ENCODE data around the gene DRD1.
A peak's percentile ranks its signal among the peaks of the same experiment; 100 is the strongest.

Gene DRD1

DNA sequence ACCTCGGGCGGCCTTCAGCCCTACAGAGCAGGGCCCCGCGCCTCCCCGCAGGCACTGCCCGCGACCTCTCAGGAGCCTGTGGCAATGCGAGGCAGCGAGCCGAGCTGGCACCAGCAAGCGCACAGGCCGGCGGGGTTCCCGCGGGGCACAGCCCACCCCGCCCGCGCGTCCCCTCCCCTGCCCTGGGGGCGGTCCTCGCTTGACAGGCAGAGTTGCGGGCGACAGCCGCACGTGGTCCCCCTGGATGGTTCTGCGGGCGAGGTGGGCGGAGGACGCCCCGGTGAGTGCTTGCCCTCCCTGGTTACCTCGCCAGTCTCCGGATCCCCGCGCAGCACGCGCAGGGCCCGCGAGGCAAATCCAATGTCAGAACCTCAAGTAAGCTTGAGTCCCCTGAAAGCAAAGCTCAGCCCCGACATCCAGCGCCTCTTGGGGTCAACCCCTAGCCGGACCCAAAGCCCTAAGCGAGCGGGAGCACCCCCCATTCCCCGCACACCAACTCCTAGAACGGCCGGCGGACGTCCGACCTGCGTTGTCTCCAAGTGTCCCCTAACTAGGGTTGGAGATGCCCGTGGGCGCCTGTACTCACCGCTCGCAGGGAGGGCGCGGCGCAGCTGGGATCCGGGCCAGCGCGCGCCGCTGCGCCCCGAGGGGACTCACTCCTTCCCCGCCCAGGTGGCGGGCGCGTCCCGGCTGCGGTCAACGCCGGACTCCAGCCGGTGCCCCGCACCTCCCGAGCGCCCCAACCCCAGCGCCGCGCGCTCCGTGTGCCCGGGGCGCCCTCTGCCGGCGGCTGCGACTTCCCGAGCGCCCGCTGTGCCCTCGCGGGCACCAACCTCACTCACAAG lies at the start of gene DRD1:
TSS of gene DRD1 (minus strand) at position 123 of the 845 bp plus-strand sequence. CDS start 1,083 bp downstream, outside the sequence.
- peak in 1 of 2 donors; percentile 49 for DNase-seq (ENCODE audit: low read depth in 2 of 2)

DNA sequence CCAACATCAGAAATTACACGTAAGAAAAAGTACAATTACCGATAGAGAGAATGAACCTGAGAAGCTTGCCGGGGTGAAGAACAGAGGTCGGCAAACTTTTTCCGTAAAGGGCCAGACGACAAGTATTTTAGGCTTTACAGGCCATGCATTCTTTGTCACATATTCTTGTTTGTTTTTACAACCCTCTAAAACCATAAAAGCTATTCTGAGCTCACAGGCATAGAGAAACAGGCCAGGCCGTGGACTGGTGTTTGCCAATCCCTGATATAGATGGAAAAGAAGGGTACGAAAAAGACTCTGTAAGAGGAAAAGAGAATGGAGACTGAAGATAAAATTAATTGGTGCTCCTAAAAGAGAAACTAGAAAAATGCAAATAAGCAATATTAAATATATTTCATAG lies 49.7 kb upstream of the DRD1 start:
- no peak for DNase-seq (ENCODE audit: low read depth in 2 of 2)

DNA sequence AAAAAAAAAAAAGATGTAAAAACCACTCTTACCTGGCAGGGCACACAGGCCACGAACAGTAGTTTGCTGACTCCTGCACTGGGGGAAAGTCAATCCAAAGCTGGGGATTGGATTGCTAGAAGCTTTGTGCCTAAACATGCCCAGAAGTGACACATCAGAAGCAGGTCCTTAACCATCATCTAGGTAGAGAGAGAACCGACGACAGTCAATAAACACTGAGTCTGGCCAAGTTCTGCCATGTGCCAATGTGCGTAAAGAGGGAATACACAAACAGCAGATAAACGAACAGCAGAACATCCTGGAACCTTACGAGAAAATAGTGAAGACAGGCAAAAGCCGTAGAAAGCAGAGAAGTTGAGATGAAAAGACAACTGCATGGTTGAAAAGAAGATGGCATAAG lies 49.3 kb upstream of the DRD1 start:
- no peak for DNase-seq (ENCODE audit: low read depth in 2 of 2)

DNA sequence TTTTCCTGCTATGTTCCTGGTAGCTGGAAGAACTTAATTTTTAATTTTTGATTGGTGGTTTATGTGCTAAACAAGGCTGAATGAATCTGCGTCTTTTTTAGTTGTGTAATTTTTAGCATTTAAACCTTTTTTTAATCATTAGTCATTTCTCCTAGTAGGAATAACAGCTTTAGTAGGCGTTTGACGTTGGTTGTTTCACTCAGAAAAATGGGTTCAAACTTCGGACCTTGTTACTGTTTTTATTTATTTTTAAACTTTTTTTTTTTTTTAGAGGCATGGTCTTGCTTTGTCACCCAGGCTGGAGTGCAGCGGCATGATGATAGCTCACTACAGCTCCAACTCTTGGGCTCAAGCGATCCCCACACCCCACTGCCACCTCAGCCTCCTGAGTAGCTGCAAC lies 47.2 kb upstream of the DRD1 start:
- DNase-seq (ENCODE audit: low read depth in 2 of 2): no peak

DNA sequence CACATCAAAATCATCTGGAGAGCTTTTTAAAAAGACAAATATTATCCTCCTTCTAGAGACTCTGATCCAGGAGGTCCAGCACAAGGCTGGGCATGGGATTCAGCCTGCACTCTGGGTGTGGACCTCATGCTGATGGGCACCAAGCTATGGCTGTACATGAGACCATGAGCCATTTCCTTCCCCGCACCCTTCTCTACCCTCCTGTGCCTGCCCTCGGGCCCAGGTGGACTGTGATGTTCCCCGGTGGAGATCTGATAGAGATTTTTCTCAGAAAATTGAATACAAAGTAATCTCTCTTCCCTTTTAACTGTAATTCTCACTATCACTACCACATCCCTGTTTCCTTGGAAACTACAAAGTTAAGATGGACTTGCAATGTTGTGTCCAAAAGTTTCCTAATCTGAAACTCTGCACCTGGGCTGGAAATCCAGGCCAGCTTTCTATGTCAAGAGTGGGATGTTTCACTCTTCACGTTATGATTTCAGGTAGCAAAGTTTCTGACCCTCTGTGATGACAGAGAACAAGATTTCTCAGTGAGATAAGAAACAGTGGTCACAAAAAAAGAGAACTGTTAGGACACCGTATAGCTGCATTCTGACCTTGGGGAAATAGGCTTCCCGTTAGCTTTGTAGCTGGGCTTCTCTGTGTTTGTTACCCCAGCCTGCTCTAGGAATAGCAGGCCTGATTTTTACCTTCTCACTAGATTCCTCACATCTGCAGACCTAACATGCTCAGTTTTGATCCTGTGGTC lies 45.9 kb upstream of the DRD1 start:
- no peak for DNase-seq (ENCODE audit: low read depth in 2 of 2)

DNA sequence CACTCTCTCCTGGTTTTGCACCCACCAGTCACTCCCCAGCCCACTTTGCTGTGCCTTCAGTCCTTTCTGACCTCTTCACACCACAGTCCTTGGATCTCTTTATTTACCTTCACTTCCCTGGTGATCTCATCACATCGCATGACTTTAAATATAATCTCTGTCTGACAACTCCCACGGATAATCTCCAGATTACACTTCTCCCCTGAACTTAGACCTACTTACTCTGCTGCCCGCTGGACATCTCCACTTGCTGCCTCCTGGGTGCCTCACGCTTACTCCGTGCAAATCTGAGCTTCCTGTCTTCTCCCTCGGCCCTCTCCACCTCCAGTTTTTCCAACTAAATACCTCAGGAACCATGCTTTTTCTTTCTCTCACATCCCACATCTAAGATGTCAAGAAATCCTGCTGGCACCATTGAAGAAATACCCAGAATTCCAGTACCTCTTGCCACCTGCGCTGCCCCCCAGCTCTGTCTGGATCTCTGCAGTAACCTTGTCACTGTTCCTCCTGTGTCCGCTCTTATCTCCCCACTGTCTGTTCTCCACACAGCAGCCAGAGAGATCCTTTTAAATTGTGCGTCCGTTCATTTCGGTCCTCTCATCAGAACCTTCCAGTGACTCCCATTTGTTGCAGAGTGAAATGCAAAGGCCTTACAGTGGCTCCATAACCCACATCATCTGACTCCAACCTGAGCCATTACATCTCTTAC lies 43.7 kb upstream of the DRD1 start:
- no peak for DNase-seq (ENCODE audit: low read depth in 2 of 2)

DNA sequence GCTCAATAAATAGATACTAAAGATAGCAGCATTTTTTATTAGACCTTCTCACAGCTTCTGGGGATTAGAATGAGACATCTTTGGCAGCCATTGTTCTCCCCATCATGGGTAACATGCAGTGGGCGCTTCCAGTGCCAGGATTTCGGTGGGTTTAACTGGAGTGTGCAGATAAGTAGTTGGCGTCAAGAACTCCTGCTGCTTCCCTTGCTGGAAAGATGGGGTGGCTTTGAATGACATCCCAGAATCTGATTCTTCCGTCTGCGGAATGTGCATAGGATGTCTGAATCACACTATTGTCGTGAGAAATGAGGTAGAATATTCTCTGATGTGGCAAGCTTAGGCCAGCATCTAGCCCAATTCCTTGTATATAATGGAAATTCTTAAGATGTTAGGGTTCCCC lies 41.6 kb upstream of the DRD1 start:
- no peak for DNase-seq (ENCODE audit: low read depth in 2 of 2)

DNA sequence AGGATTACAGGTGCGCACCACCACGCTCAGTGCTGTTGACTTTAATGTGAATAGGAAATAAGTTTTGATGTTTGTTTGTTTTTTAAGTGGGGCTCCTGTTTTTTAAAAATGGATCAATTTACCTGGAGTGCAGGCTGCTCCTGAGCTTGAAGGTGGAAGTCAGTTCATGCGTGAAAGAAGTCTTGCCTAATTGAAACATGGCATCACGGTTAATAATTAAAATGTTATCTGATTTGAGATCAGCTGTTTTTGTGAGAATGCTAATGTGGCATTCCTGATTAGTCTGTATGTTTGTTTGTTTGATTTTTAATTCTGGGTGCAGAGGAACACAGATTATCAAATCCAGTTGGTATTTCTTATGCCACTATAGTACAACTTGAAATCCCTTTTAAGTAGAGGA lies 40.8 kb upstream of the DRD1 start:
- no peak for DNase-seq (ENCODE audit: low read depth in 2 of 2)

DNA sequence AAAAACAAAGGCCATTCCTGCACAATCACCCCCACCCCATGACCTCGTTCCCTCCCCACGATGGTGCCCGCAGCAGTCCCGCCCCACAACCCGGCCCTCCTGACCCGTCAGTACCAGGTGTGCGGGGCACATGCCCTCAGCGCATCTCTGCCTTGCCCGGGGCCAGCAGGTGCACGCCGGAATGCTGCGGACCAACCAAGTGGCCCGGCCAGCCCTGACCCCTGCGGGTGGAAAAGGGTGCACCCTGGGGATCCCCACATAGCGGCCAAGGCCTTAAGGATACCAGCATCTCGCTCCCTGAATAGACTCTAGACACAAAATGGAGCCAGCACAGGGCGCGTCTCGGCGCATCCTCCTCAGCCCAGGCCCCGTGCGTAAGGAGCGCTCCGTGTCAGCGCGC lies 40.3 kb upstream of the DRD1 start:
- no peak for DNase-seq (ENCODE audit: low read depth in 2 of 2)

DNA sequence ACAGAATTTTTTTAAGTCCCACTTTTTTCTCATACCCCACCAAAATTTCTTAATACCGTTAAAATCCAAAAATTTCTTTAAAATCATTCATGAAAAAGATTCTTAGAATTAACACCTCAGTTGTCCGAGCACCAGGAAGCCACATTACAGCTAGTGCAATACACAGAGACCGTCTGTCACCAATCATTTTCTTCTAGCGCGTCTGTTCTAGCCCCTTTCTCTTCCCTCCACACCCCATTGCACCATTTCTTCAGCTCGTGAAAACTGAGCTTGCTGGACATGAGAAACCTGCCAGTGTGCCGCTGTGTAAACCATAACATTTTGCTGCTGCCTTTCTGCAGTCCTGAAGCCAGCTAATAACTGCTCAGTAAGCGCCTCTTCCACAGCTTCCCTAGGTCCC lies 39.4 kb upstream of the DRD1 start:
- no peak for DNase-seq (ENCODE audit: low read depth in 2 of 2)

DNA sequence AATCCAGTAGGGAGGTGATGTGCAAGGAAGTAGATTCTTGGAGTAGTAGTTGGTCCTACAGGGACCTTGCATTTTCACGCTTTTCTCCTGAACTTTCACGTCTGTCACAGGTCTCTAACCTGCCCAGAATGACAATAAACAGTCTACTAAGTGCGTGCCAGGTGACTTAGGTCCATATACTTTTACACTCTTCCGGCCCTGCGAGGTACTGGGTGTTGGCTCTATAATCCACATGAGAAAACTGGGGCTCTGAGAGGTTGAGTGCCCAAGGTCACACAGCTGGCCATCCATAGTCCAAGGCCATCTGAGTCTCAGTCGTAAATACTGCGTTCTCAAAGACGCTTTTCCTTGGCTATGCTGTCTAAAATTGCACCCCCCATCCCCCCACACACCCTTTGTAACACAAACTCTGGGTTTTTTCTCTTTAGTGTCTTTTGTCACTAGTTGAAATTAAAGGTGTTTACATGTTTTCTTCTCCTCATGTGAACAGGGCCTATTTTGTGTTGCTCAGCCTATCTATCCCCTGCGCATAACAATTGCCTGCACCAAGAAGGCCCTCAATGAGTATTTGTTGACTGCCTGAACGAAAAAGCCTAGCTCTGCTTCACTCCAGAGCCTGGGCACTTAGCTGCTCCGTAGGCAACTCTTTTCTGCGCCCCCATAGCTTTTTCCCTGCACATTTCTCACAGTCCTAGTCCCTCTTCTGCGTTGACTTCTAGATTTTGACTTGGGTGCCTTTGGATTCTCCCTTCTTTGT lies 35.3 kb upstream of the DRD1 start:
- DNase-seq (ENCODE audit: low read depth in 2 of 2): no peak

DNA sequence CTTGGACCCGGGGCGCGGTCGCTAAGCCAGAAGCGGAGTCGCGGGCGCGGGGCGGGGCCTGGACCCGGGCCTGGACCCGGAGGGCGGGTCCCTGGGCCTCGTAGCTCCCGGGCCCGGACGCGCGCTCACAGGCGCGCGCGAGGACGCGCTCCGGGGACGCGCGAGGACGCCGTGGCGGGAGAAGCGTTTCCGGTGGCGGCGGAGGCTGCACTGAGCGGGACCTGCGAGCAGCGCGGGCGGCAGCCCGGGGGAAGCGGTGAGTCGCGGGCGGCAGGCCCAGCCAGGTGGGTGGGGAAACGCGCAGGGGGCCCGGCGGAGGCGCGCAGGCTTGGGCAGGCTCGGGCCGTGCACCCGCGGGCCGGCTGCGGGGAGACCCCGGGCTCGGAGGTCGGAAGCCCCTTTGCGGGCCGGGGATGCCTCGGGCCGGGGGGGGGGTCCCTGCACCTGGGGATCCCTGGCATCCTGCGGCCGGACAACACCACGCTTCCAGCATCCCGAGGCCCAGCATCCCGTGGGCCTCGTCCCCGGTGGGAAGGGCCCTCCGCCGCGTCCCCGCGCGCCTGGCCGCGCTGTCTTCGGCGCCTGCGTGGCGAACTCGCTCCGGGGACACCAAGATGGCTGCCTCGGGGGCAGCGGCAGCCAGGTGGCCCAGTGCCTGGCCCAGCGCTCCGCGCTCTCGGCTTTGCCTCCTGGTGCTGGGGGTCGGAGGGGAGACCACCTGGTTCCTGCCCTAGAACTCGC lies 34.6 kb upstream of the DRD1 start, which contains the start of gene SFXN1:
TSS of gene SFXN1 (plus strand) at position 177 of the 741 bp plus-strand sequence. CDS start 13,544 bp downstream, outside the sequence.
- DNase-seq (ENCODE audit: low read depth in 2 of 2): peak; percentile 64 to 82

DNA sequence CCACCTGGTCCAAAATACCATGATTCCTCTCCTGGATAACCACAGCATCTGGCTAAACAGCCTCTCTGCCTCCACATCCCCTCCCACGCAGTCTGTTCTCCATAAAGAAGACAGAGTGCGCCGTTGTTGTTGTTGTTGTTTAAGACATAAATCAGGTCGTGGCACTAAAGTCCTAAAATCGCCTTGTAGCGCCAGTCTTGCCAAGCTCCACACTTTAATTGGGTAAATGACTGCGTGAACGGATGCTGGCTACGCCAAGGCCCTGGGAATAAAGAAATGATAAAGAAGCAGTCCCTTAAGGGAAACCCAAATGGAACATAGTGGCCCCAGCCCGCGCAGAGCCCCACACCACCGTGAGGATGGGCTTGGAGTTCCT lies 34.0 kb upstream of the DRD1 start:
- no peak for DNase-seq (ENCODE audit: low read depth in 2 of 2)

DNA sequence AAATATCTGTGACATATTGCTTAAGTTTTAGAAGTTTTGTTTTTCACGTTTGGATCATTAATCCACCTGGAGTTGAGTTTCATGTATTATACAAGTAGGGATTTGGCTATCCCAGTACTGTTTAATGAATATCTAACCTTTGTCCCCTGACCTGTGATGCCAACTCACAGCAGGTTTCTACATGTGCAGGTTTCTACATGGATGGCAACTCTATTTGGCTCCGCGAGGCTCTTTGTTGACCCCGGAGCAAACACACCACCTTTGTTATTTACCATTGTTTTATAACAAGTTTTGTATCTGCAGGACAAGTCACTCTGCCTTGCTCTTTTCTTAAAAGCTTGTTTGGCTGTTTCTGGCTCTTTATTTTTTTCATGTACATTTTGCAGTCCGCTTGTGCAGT lies 33.5 kb upstream of the DRD1 start:
- no peak for DNase-seq (ENCODE audit: low read depth in 2 of 2)

DNA sequence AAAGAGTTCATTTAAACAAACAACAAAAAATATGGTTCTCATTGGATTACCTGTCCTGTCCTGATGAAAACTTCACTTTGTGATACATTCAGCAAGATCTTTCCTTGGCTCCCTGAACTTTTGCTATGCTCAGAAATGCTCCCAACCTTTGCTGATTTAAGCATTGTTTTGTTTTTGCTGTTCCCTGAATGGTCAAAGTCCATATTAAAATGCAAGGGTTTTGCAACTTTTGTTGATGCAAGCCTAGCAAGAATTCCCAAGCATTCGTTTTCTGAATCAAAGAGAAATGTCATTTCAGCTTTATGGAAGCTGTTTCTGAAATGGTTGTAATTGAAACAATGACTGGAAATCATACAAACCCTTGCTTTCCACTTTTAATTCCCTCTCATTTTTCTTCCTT lies 31.3 kb upstream of the DRD1 start:
- no peak for DNase-seq (ENCODE audit: low read depth in 2 of 2)

DNA sequence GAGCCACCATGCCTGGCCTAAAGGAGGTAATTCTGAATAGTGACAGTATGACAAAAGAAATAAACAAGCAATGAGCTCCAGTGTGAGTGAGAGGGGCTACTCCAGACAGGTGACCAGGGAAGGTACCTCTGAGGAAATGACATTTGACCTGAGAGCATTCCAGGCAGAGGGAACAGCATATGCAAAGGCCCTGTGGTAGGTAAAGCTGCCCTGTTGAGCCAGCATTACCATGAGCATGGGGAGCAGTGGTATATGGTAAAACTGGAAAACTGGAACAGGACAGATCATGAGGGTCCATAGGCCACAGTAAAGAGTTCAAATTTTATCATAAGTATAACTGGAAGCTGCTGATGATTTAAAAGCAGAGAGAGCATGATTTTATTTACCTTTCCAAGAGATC lies 28.4 kb upstream of the DRD1 start:
- no peak for DNase-seq (ENCODE audit: low read depth in 2 of 2)

DNA sequence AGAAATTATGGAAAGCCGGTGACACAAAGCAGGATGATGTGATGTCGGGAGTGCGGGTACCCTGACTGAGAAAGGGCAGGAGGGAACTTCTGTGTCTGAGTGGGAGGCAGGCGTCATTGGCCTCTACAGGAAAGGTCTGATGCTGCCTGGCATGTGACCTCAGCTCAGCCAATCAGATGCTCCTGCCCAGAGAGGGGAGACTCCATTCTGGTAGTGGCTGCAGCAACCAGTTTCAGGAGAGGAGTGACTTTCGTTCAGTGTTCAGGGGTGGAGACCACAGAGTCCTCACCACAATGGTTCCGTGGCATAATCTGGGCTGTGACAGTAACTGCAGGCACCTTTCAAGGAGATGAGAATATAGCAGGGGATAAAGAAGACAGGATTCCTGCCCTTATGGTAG lies 27.6 kb upstream of the DRD1 start:
- DNase-seq (ENCODE audit: low read depth in 2 of 2): peak; percentile 22 to 30

DNA sequence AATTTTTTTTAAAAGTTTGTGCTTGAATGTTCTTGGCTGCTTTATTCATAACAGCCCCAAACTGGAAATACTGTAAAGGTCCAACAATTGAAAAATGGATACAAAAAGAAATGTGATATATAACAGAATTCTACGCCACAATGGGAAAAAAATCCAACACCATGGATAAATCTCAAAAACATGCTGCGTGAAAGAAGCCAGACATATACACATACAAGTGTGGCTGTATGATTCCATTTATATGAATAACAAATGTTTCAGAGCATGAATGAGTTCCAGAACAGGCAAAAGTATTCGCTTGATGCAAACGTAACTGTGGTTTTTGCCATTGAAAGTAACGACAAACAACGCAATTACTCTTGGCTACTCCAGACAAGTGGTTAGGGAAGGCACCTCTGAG lies 27.2 kb upstream of the DRD1 start:
- no peak for DNase-seq (ENCODE audit: low read depth in 2 of 2)

DNA sequence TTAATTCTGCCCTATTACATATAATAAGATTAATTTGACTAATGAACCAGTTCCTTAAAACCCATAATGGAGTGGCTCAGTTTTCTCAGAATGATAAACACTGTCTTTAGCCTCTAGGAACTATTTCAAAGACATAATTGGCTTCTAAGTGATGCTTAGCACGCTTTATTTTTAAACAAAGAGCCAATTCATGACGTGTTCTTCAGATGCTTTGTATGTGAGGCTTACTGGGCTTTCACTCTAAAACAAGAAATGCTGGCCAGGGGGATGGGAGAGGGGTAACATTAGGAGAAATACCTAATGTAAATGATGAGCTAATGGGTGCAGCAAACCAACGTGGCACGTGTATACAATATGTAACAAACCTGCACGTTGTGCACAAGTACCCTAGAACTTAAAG lies 26.8 kb upstream of the DRD1 start:
- no peak for DNase-seq (ENCODE audit: low read depth in 2 of 2)

DNA sequence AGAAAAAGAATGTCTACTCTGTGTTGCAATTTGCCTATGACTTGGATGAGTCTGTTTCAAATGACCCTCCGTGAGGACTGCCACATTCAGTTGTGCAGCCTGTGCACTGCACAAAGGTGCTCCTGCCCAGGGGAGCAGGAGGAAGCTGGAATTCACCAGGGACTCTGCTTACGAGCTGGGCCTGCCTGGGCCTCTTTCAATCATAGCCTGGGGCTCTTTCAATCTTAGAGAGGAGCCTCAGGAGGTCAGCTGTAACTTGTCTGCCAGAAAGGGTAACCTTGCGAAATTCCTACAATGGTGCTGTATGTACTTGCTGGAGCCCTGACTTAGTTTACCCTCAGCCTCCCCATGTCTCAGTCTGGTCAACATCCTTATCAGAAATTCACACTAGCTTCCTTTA lies 25.9 kb upstream of the DRD1 start:
- no peak for DNase-seq (ENCODE audit: low read depth in 2 of 2)

DNA sequence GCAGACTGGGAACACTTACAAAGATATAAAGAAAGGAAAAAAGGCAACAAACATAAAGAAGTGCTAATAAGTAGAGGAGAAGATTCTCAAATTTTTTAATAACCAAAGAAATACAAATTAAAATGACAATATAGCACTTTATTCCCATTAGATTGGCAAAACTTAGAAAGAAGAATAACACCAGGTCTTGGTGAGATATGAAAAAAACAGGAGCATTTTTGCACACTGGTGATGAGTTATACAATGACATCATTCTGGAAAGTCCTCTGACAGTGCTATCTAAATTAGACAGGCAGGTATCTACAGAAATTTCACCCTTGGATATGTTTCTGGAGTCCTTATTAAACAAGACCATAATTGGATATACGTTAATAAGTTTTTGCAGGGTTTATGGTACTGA lies 24.9 kb upstream of the DRD1 start:
- DNase-seq (ENCODE audit: low read depth in 2 of 2): no peak

Measured in stimulated activated CD4-positive, alpha-beta T cell treated with anti-CD3 and anti-CD28 coated beads, Interleukin-15, amount 100 ng/mL, for 48 hours (primary cell).